Hippocampal formation (tissue), 2 donors: Measurements from ENCODE around the gene LBR.
A peak's percentile ranks its signal among the peaks of the same experiment; 100 is the strongest.

Experiments
- DNase-seq, 2 donors: peaks; one replicate each; lab custom pipeline; 2025; lab: John Stamatoyannopoulos, UW

The LBR gene

GRCh38 chr1:225464851-225465792 lies 37.3 kb upstream of the LBR start:
- no peak for DNase-seq

- DNase-seq: no peak
Observed at GRCh38 chr1:225462714-225463574, 35.1 kb upstream of the LBR start.

- DNase-seq: no peak
Observed at GRCh38 chr1:225462429-225462713, 34.5 kb upstream of the LBR start.

GRCh38 chr1:225461533-225462428 lies 33.9 kb upstream of the LBR start:
- no peak for DNase-seq

GRCh38 chr1:225460737-225461532 lies 33.1 kb upstream of the LBR start:
- no peak for DNase-seq

GRCh38 chr1:225460021-225460736 lies 32.3 kb upstream of the LBR start:
- no peak for DNase-seq

- no peak for DNase-seq
Observed at GRCh38 chr1:225458222-225458631, 30.4 kb upstream of the LBR start.

GRCh38 chr1:225454733-225455132 lies 26.9 kb upstream of the LBR start:
- no peak for DNase-seq

GRCh38 chr1:225453797-225454648 lies 26.2 kb upstream of the LBR start:
- DNase-seq: no peak

- DNase-seq: no peak
Observed at GRCh38 chr1:225451840-225452515, 24.1 kb upstream of the LBR start.

GRCh38 chr1:225451340-225451739 lies 23.5 kb upstream of the LBR start:
- DNase-seq: no peak

GRCh38 chr1:225450491-225451191 lies 22.8 kb upstream of the LBR start:
- no peak for DNase-seq

GRCh38 chr1:225449774-225450173 lies 21.9 kb upstream of the LBR start:
- no peak for DNase-seq

- DNase-seq: no peak
Observed at GRCh38 chr1:225449261-225449660, 21.4 kb upstream of the LBR start.

- DNase-seq: peak; percentile 48 to 64
Observed at GRCh38 chr1:225448146-225448805, 20.4 kb upstream of the LBR start.

GRCh38 chr1:225447650-225448089 lies 19.8 kb upstream of the LBR start:
- peak; percentile 68 to 78 for DNase-seq

GRCh38 chr1:225446981-225447615 lies 19.3 kb upstream of the LBR start:
- no peak for DNase-seq
